Upper lobe of left lung (tissue), 6 donors: ENCODE data around the gene TERC. TPM values are rescaled to one million over a fixed set of nuclear protein-coding genes. Genes with fewer than 3 reads are reported as not detected.

Experiments
- ATAC-seq, 2 donors: fragments of 200-7000 bp; cut with Tn5 transposase; one replicate each; pipeline ENCODE4 v1.9.1; 2022; ENCODE audit warnings: mild to moderate bottlenecking in 2 of 2, moderate library complexity in 2 of 2; ENCODE audit not compliant: low FRiP score in 2 of 2
- DNase-seq, 2 donors: peaks; one replicate each; pipeline ENCODE4 v3.0.0-alpha.2; 2019 to 2020
- H3K27ac ChIP-seq, 4 donors: fragments of 200-600 bp; sonication (generic); one replicate each; pipeline ENCODE4 v1.5.1; 2016 to 2019
- H3K27me3 ChIP-seq, 4 donors: fragments of 200-600 bp; sonication (generic); one replicate each; pipeline ENCODE4 v1.5.1; 2017 to 2019
- H3K36me3 ChIP-seq, 4 donors: fragments of 200-600 bp; sonication (generic); one replicate each; pipeline ENCODE4 v1.5.1; 2016 to 2019
- H3K4me1 ChIP-seq, 4 donors: fragments of 200-600 bp; sonication (generic); one replicate each; pipeline ENCODE4 v1.5.1; 2018 to 2019
- H3K4me3 ChIP-seq, 4 donors: fragments of 200-600 bp; sonication (generic); one replicate each; pipeline ENCODE4 v1.5.1; 2017 to 2019; ENCODE audit warnings: mild to moderate bottlenecking in 2 of 4, moderate library complexity in 1 of 4
- H3K9me3 ChIP-seq, 4 donors: fragments of 200-600 bp; sonication (generic); one replicate each; pipeline ENCODE4 v1.5.1; 2018 to 2019
- EP300 ChIP-seq, 4 donors: sonication (generic); formaldehyde crosslinking; IDR thresholded peaks; one replicate each; pipeline ENCODE4 v1.5.1; 2017; ENCODE audit warnings: antibody characterized with exemption in 4 of 4, control low read depth in 2 of 4
- POLR2A ChIP-seq, 4 donors: fragments of 450-650 bp; IDR thresholded peaks; one replicate each; pipeline ENCODE4 v1.5.1; 2016 to 2017; ENCODE audit warnings: antibody characterized with exemption in 4 of 4, mild to moderate bottlenecking in 2 of 4
- POLR2AphosphoS5 ChIP-seq, 2 donors: sonication (generic); formaldehyde crosslinking; IDR thresholded peaks; one replicate each; pipeline ENCODE4 v1.5.1; 2017; ENCODE audit warnings: antibody characterized with exemption in 2 of 2
- WGBS, 2 donors: methylation state at CpG; one replicate each; pipeline ENCODE4 v1.1.5; 2017 to 2018; 5-methylcytosine and 5-hydroxymethylcytosine counted together
- total RNA-seq, 6 donors: library from RNA; depleted of rRNA in 4 of 6; stranded (reverse); fragments of >200 nt in 4 of 6; gene quantifications; one replicate each; pipeline versions ENCODE4 v1.1.0 to v1.2.1, GENCODE V29; 2016 to 2021
- TF ChIP-seq, protein P1 (sequence below), 6 experiments: fragments of 450-650 bp in 4 of 6; fragments of 200-600 bp in 2 of 6; sonication (generic) in 2 of 6; IDR thresholded peaks; one replicate each; pipeline ENCODE4 v1.5.1; 2016 to 2019; ENCODE audit warnings: antibody characterized with exemption in 6 of 6
- donor health status: DM: no; HTN: no; CAD: no; lungs with moderate emphysema.
- donor health status: DM: no; HTN: yes; CAD: no; lungs with severe emphysema.

The TERC gene
- total RNA-seq, 6 donors from 2014 or later: 16.6 to 96.4 (median 41.9) TPM; not detected in 1

DNA sequence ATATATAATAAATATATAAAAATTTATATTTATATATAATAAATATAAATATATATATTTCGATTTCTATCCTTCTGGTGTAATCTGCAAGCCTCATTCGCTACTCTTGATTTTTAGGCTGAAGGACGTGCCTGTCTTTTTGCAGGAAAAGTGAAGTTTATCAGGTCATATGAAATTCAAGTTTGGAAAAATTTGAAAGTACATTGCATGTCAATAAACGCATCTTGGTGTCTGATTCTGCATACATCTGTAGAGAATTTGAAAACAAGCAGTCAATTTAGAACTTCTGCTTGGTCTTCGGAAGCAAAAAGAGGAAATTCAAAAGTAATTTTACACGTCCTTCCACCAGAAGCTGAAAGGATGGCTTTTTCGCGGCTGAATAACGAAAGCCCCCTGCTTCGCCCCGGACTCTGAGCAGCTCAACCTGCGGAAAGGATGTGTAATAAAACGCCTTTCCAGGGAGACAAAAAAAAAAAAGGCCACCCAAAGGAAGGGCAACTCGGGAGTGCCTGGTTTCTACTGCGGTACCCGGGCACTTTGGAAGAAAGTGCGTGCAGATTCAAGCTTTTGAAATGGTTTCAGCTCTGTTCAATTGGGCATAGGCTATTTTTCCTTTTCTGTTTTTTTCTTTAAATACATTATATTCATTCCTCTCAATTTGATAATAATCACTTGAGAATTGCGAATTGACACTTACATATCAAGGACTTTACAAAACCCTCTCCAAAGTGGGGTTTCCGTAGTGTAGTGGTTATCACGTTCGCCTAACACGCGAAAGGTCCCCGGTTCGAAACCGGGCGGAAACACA, 6.8 kb upstream of the TERC start:
- DNase-seq (no peak), ATAC-seq (peak in 1 of 2 donors; percentile 61)
- peaks cover 0 to 18% (median 2%) of the 10 kb centered on the region in 4 donors for H3K36me3 ChIP-seq
- peak overlapping the region; percentile 19 to 78 (median 73) for H3K4me3 ChIP-seq
- peaks cover 15 to 27% (median 23%) of the 10 kb centered on the region in 4 donors for H3K4me1 ChIP-seq
- peak overlapping the region; percentile 98 to 100 (median 98) for H3K27ac ChIP-seq
- no peaks in the 10 kb centered on the region for H3K9me3 ChIP-seq
- TF ChIP-seq POLR2A (IDR thresholded peaks at IDR 0.05) (peak in 1 of 4 donors; percentile 35), EP300 (IDR thresholded peaks at IDR 0.05) (no peak), POLR2AphosphoS5 (IDR thresholded peaks at IDR 0.05) (peak; percentile 2 to 26)
- TF ChIP-seq, protein P1, sequence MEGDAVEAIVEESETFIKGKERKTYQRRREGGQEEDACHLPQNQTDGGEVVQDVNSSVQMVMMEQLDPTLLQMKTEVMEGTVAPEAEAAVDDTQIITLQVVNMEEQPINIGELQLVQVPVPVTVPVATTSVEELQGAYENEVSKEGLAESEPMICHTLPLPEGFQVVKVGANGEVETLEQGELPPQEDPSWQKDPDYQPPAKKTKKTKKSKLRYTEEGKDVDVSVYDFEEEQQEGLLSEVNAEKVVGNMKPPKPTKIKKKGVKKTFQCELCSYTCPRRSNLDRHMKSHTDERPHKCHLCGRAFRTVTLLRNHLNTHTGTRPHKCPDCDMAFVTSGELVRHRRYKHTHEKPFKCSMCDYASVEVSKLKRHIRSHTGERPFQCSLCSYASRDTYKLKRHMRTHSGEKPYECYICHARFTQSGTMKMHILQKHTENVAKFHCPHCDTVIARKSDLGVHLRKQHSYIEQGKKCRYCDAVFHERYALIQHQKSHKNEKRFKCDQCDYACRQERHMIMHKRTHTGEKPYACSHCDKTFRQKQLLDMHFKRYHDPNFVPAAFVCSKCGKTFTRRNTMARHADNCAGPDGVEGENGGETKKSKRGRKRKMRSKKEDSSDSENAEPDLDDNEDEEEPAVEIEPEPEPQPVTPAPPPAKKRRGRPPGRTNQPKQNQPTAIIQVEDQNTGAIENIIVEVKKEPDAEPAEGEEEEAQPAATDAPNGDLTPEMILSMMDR (IDR thresholded peaks at IDR 0.05): no peak
- no peaks in the 10 kb centered on the region for H3K27me3 ChIP-seq
- WGBS, 2 donors: 0 to 1% methylated on average over 27 of the region's 27 CpGs

DNA sequence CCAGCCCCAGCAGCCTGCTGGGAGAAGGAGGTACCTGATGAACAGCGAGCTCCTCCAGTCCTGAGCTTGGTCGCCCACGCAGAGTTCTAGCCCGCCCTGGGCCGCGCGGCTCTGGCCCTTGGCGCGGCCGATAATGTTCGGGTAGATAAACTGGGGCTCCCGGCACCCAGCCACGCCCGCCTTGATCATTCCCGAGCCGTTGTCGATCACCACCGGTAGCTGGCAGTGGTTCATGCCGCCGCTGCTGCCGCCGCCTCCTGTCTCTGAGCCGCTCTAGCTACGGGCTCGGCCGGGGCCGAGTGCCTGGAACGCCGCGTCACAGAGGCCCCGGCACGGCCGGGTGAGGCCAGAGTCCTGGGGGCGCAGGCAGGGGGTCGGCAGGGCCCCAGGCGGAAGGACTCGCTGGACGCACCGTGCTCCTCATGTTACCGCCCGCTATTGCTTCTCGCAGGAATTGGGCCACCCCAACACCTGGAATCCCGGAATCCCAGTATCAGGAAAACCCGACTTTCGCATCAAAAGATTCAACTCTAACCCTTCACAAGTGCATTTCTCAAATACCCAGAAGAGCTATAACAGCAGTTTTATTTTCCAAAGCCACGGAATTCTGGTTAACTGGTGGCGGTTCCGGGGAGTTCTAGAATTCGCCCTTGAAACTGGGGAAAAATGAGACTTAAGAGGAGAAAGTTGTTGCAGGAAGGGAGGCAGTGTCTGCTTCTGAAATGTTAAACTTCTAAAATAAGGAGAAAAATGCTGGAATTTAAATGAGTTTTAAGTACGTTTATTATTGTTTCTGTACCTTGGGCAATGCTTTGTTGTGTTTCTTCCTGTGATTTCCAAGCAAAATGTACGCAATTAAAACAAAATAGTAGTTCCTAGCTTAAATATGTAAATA, 4.7 kb upstream of the TERC start, which contains the start of gene ACTRT3:
Gene ACTRT3 (minus strand): TSS at position 275 of the 895 bp plus-strand sequence. CDS start 41 bp downstream, at position 234.
- peaks cover 7 to 10% (median 7%) of the 10 kb centered on the region in 4 donors for H3K4me1 ChIP-seq
- peak within 1 kb of the TSS; percentile 85 to 92 (median 87) for H3K27ac ChIP-seq
- H3K9me3 ChIP-seq: no peaks in the 10 kb centered on the region
- peak in 2 of 4 donors; percentile 63 to 66 for TF ChIP-seq POLR2A (IDR thresholded peaks at IDR 0.05)
- peak in 1 of 2 donors; percentile 21 for TF ChIP-seq POLR2AphosphoS5 (IDR thresholded peaks at IDR 0.05)
- no peak for TF ChIP-seq EP300 (IDR thresholded peaks at IDR 0.05)
- TF ChIP-seq, protein P1 (IDR thresholded peaks at IDR 0.05): peak in 1 of 6 experiments; percentile 5
- 7 to 9% methylated on average over 10 to 19 of the region's 51 CpGs for WGBS, 2 donors
- H3K36me3 ChIP-seq: peaks cover 0 to 1% (median 0%) of the 10 kb centered on the region in 4 donors
- ATAC-seq (peak; percentile 22 to 23), DNase-seq (peak; percentile 59 to 93)
- H3K4me3 ChIP-seq: peak within 1 kb of the TSS; percentile 35 to 70 (median 55)
- no peaks in the 10 kb centered on the region for H3K27me3 ChIP-seq

DNA sequence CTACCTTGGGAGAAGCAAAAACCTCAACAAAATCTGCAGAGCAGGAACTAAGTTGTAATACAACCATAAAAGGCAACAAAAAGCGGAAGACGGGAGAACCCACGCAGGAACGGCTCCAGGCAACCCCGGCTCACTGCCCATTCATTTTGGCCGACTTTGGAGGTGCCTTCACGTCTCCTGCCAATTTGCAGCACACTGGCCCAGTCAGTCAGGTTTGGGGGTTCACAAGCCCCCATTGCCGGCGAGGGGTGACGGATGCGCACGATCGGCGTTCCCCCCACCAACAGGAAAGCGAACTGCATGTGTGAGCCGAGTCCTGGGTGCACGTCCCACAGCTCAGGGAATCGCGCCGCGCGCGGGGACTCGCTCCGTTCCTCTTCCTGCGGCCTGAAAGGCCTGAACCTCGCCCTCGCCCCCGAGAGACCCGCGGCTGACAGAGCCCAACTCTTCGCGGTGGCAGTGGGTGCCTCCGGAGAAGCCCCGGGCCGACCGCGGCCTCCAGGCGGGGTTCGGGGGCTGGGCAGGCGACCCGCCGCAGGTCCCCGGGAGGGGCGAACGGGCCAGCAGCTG, 463 bp downstream of the TERC start:
- no peaks in the 10 kb centered on the region for H3K27me3 ChIP-seq
- TF ChIP-seq, protein P1 (IDR thresholded peaks at IDR 0.05): peak in 2 of 6 experiments; percentile 12 to 15
- TF ChIP-seq EP300 (IDR thresholded peaks at IDR 0.05) (no peak), POLR2AphosphoS5 (IDR thresholded peaks at IDR 0.05) (peak; percentile 8 to 16)
- peak; percentile 78 to 87 for ATAC-seq
- H3K4me3 ChIP-seq: peak overlapping the region; percentile 56 to 89 (median 72)
- H3K4me1 ChIP-seq: peaks cover 0 to 9% (median 5%) of the 10 kb centered on the region in 4 donors
- no peaks in the 10 kb centered on the region for H3K36me3 ChIP-seq
- H3K9me3 ChIP-seq: no peaks in the 10 kb centered on the region
- DNase-seq: peak; percentile 71 to 94
- WGBS, 2 donors: 0 to 3% methylated on average over 11 to 38 of the region's 46 CpGs
- H3K27ac ChIP-seq: peak overlapping the region; percentile 93 to 99 (median 96)

DNA sequence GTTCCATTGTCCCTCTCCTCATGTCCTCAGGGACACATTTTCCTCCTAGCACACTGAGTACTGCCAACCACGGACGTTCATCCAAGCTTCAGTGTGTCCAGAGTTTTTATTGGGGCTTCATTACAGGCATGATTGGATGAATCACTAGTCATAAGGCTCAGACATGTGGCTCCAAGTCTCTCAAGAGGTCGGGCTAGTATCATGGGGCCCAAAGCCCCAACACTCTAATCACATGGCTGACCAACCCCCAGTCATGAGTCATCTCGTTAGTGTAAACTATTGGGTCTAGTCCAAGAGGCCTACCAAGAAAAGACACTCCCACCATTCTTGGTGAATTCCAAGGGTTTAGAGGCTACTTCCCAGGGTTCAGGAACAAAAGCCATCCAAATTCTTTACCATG, 4.4 kb downstream of the TERC start:
- H3K4me1 ChIP-seq: peaks cover 0 to 9% (median 5%) of the 10 kb centered on the region in 4 donors
- DNase-seq (no peak), ATAC-seq (no peak)
- H3K27ac ChIP-seq: no peak overlapping the region
- no peak overlapping the region for H3K4me3 ChIP-seq
- TF ChIP-seq, protein P1 (IDR thresholded peaks at IDR 0.05): no peak
- no peak for TF ChIP-seq POLR2AphosphoS5 (IDR thresholded peaks at IDR 0.05)
- no peak for TF ChIP-seq EP300 (IDR thresholded peaks at IDR 0.05)
- no peak for TF ChIP-seq POLR2A (IDR thresholded peaks at IDR 0.05)
- no peaks in the 10 kb centered on the region for H3K9me3 ChIP-seq
- 87 to 90% methylated on average over 4 of the region's 4 CpGs for WGBS, 2 donors
- H3K36me3 ChIP-seq: no peaks in the 10 kb centered on the region
- no peaks in the 10 kb centered on the region for H3K27me3 ChIP-seq
